Tibial nerve (tissue), 4 donors: ENCODE data around the gene LYPD3. TPM values are rescaled to one million over a fixed set of nuclear protein-coding genes. Genes with fewer than 3 reads are reported as not detected.
"Not testable (repeated sequence)": the region's sequence is repeated elsewhere in the genome, so short reads cannot be mapped to it uniquely, and the experiment has no call there.

ENCODE experiments used
- DNase-seq, 2 donors: peaks; one replicate each; pipeline ENCODE4 v3.0.0-alpha.2; 2019; ENCODE audit warnings: low spot score in 2 of 2
- H3K27ac ChIP-seq, 4 donors: fragments of 200-600 bp; sonication (generic) in 3 of 4; one replicate each; pipeline ENCODE4 v1.5.1; 2017 to 2019; ENCODE audit warnings: mild to moderate bottlenecking in 1 of 4
- H3K27me3 ChIP-seq, 2 donors: fragments of 200-600 bp; sonication (generic) in 1 of 2; one replicate each; pipeline versions ENCODE4 v1.5.1 to v1.6.0; 2017 to 2019
- H3K36me3 ChIP-seq, 3 donors: fragments of 200-600 bp; sonication (generic); one replicate each; pipeline ENCODE4 v1.5.1; 2018 to 2019
- H3K4me1 ChIP-seq, 4 donors: fragments of 200-600 bp; sonication (generic) in 3 of 4; one replicate each; pipeline ENCODE4 v1.5.1; 2017 to 2019
- H3K4me3 ChIP-seq, 4 donors: fragments of 200-600 bp; sonication (generic) in 3 of 4; one replicate each; pipeline ENCODE4 v1.5.1; 2017 to 2019; ENCODE audit warnings: mild to moderate bottlenecking in 1 of 4, moderate library complexity in 1 of 4
- H3K9me3 ChIP-seq, 4 donors: fragments of 200-600 bp; sonication (generic) in 3 of 4; one replicate each; pipeline ENCODE4 v1.5.1; 2017 to 2019
- CTCF ChIP-seq, 5 experiments: fragments of 200-600 bp in 3 of 5; fragments of 450-650 bp in 2 of 5; sonication (generic) in 3 of 5; IDR thresholded peaks; one replicate each; pipeline ENCODE4 v1.5.1; 2016 to 2019; ENCODE audit warnings: antibody characterized with exemption in 5 of 5, mild to moderate bottlenecking in 3 of 5, moderate library complexity in 2 of 5
- EP300 ChIP-seq, 2 donors: sonication (generic); formaldehyde crosslinking; IDR thresholded peaks; one replicate each; pipeline ENCODE4 v1.6.1; 2017; ENCODE audit warnings: antibody characterized with exemption in 2 of 2, mild to moderate bottlenecking in 1 of 2
- POLR2A ChIP-seq, 2 donors: fragments of 450-650 bp; IDR thresholded peaks; one replicate each; pipeline ENCODE4 v1.6.1; 2017; ENCODE audit warnings: antibody characterized with exemption in 2 of 2, mild to moderate bottlenecking in 2 of 2, moderate library complexity in 2 of 2
- WGBS, 2 donors: methylation state at CpG; one replicate each; pipeline ENCODE4 v1.1.5; 2018; 5-methylcytosine and 5-hydroxymethylcytosine counted together
- total RNA-seq, 4 donors: library from RNA; depleted of rRNA; stranded (reverse); fragments of >200 nt; gene quantifications; one replicate each; pipeline ENCODE4 v1.1.0, GENCODE V29; 2016

Gene LYPD3
- under 1 TPM in 2 of 4 donors, not detected in 2; 0.42 to 0.44 TPM for total RNA-seq

GRCh38 chr19:43465468-43466120 lies at the start of gene LYPD3:
TSS of gene LYPD3 (minus strand) at chr19:43465608. CDS start at chr19:43465571, 37 bp downstream.
- no peak for DNase-seq
- Histone ChIP-seq H3K36me3 (peaks cover 0 to 8% (median 0%) of the 10 kb centered on the region in 3 donors), H3K27ac (peak within 1 kb of the TSS; percentile 84 to 98 (median 92)), H3K27me3 (no peaks in the 10 kb centered on the region), H3K9me3 (no peaks in the 10 kb centered on the region), H3K4me1 (peaks cover 0 to 22% (median 6%) of the 10 kb centered on the region in 4 donors), H3K4me3 (peak within 1 kb of the TSS; percentile 50 to 80 (median 64))
- TF ChIP-seq EP300 (IDR thresholded peaks at IDR 0.05) = no peak
- TF ChIP-seq CTCF (IDR thresholded peaks at IDR 0.05) = no peak
- TF ChIP-seq POLR2A (IDR thresholded peaks at IDR 0.05) = no peak
- WGBS, 2 donors = 34 to 37% methylated on average over 23 to 24 of the region's 24 CpGs

GRCh38 chr19:43512399-43512798 lies 47.0 kb upstream of the LYPD3 start:
- H3K27me3 ChIP-seq, H3K27ac ChIP-seq, H3K4me3 ChIP-seq, DNase-seq, H3K9me3 ChIP-seq, H3K4me1 ChIP-seq: not testable (repeated sequence)
- peaks cover 0 to 63% (median 5%) of the 10 kb centered on the region in 3 donors for H3K36me3 ChIP-seq

GRCh38 chr19:43511324-43511723 lies 45.9 kb upstream of the LYPD3 start:
- Histone ChIP-seq H3K4me3 (no peak overlapping the region), H3K9me3 (no peaks in the 10 kb centered on the region), H3K4me1 (no peaks in the 10 kb centered on the region), H3K27ac (no peak overlapping the region), H3K27me3 (no peaks in the 10 kb centered on the region), H3K36me3 (peaks cover 0 to 70% (median 5%) of the 10 kb centered on the region in 3 donors)
- WGBS, 2 donors = 88 to 98% methylated on average over 5 of the region's 5 CpGs
- no peak for DNase-seq
- no peak for TF ChIP-seq CTCF (IDR thresholded peaks at IDR 0.05)
- no peak for TF ChIP-seq EP300 (IDR thresholded peaks at IDR 0.05)
- TF ChIP-seq POLR2A (IDR thresholded peaks at IDR 0.05) = no peak

- no peaks in the 10 kb centered on the region for H3K27me3 ChIP-seq
- H3K36me3 ChIP-seq = peaks cover 0 to 73% (median 5%) of the 10 kb centered on the region in 3 donors
- no peak for DNase-seq
- TF ChIP-seq CTCF (IDR thresholded peaks at IDR 0.05) = no peak
- no peak for TF ChIP-seq EP300 (IDR thresholded peaks at IDR 0.05)
- TF ChIP-seq POLR2A (IDR thresholded peaks at IDR 0.05) = no peak
- no peak overlapping the region for H3K27ac ChIP-seq
- no peaks in the 10 kb centered on the region for H3K9me3 ChIP-seq
- 95% methylated on average over 7 to 9 of the region's 9 CpGs for WGBS, 2 donors
- H3K4me1 ChIP-seq = no peaks in the 10 kb centered on the region
- H3K4me3 ChIP-seq = no peak overlapping the region
These were observed 45.3 kb upstream of the LYPD3 start for GRCh38 chr19:43510713-43511112.

- no peak overlapping the region for H3K4me3 ChIP-seq
- no peak for TF ChIP-seq EP300 (IDR thresholded peaks at IDR 0.05)
- no peak for TF ChIP-seq POLR2A (IDR thresholded peaks at IDR 0.05)
- TF ChIP-seq CTCF (IDR thresholded peaks at IDR 0.05) = no peak
- 6 to 66% methylated on average over 2 of the region's 2 CpGs for WGBS, 2 donors
- H3K9me3 ChIP-seq = no peaks in the 10 kb centered on the region
- no peak for DNase-seq
- peak overlapping the region in 1 of 4 donors; percentile 30 for H3K27ac ChIP-seq
- H3K36me3 ChIP-seq = peaks cover 0 to 53% (median 5%) of the 10 kb centered on the region in 3 donors
- H3K27me3 ChIP-seq = no peaks in the 10 kb centered on the region
- peaks cover 0 to 17% (median 10%) of the 10 kb centered on the region in 4 donors for H3K4me1 ChIP-seq
These were observed 42.5 kb upstream of the LYPD3 start for GRCh38 chr19:43507880-43508279.
